HEK293T (cell line): ENCODE results near the gene DOCK1.

Experiments used
- ARNT ChIP-seq: fragments of 450-650 bp; IDR thresholded peaks from 2 replicates; pipeline ENCODE4 v1.6.1; 2017; ENCODE audit warnings: mild to moderate bottlenecking
- BHLHE40 ChIP-seq: fragments of 450-650 bp; IDR thresholded peaks from 2 replicates; pipeline ENCODE4 v1.6.1; 2016; ENCODE audit warnings: mild to moderate bottlenecking, moderate library complexity, borderline replicate concordance
- FOXA1 ChIP-seq: fragments of 450-650 bp; IDR thresholded peaks from 2 replicates; pipeline ENCODE4 v1.6.1; 2016; ENCODE audit warnings: mild to moderate bottlenecking
- FOXK2 ChIP-seq: fragments of 450-650 bp; IDR thresholded peaks from 2 replicates; pipeline ENCODE4 v1.6.1; 2016; ENCODE audit warnings: mild to moderate bottlenecking
- HDGF ChIP-seq: fragments of 450-650 bp; IDR thresholded peaks from 2 replicates; pipeline ENCODE4 v1.6.1; 2017; ENCODE audit warnings: antibody characterized with exemption, borderline replicate concordance
- NFRKB ChIP-seq: fragments of 450-650 bp; IDR thresholded peaks from 2 replicates; pipeline ENCODE4 v1.6.1; 2016; ENCODE audit warnings: mild to moderate bottlenecking, moderate library complexity
- SP1 ChIP-seq: fragments of 450-650 bp; IDR thresholded peaks from 2 replicates; pipeline ENCODE4 v1.6.1; 2017
- SUZ12 ChIP-seq: fragments of 450-650 bp; IDR thresholded peaks from 2 replicates; pipeline ENCODE4 v1.6.1; 2016; ENCODE audit warnings: mild to moderate bottlenecking
- ZNF384 ChIP-seq: fragments of 450-650 bp; IDR thresholded peaks from 2 replicates; pipeline ENCODE4 v1.6.1; 2016

DNA sequence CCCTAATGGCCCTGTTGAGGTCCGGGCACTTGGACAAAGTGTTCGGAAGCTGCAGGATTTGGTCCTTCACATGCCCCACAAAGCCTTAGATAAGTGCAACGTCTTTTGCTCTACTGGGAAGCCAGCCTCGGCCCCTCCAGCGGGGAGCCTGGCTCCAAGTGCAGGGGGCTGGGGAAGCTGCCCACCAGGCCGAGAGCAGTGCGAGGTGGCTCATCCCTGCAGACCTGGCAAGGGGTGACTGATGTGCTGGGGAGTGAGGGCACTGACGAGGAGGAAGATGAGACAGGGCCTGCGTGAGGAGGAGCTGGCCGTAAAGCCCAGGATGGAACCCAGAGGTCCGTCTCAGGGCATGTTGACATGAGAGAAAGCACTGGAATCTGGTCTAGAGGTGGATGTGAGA lies 508.1 kb downstream of the DOCK1 start:
- TF ChIP-seq FOXA1 = no peak
- no peak for TF ChIP-seq BHLHE40
- no peak for TF ChIP-seq NFRKB
- no peak for TF ChIP-seq SP1
- TF ChIP-seq ARNT = no peak
- no peak for TF ChIP-seq FOXK2
- no peak for TF ChIP-seq SUZ12
- TF ChIP-seq HDGF = no peak
- TF ChIP-seq ZNF384 = no peak
